Astrocyte (in vitro differentiated cells and primary cell): ENCODE results near the gene LENG1. TPM values are rescaled to one million over a fixed set of nuclear protein-coding genes. Genes with fewer than 3 reads are reported as not detected.

ENCODE experiments used
- DNase-seq: peaks from one replicate; pipeline ENCODE4 v3.0.0-alpha.2; 2010; ENCODE audit warnings: low read depth
- FAIRE-seq: peaks from 2 replicates; lab custom pipeline; 2011; peaks lifted over from hg19 to GRCh38; lab: Jason Lieb, UNC
- H2AFZ ChIP-seq: 2 replicates; pipeline ENCODE4 v1.6.0; 2012; ENCODE audit warnings: low read depth, low read length, inconsistent platforms
- H3K27ac ChIP-seq: 2 replicates; pipeline ENCODE4 v1.5.1; 2011; ENCODE audit warnings: low read depth, low read length, inconsistent platforms
- H3K27me3 ChIP-seq: 2 replicates; pipeline ENCODE4 v1.6.0; 2011; ENCODE audit warnings: low read length, inconsistent platforms; ENCODE audit not compliant: insufficient read depth
- H3K36me3 ChIP-seq: 2 replicates; pipeline ENCODE4 v1.5.1; 2011; ENCODE audit warnings: low read length, inconsistent platforms; ENCODE audit not compliant: insufficient read depth
- H3K4me1 ChIP-seq: 2 replicates; pipeline ENCODE4 v1.5.1; 2011; ENCODE audit warnings: low read length, inconsistent platforms; ENCODE audit not compliant: insufficient read depth
- H3K4me2 ChIP-seq: 2 replicates; pipeline ENCODE4 v1.6.0; 2012; ENCODE audit warnings: low read length, inconsistent platforms
- H3K4me3 ChIP-seq: 2 replicates; pipeline ENCODE4 v1.5.1; 2011; ENCODE audit warnings: low read depth, mild to moderate bottlenecking, low read length, inconsistent platforms; ENCODE audit not compliant: insufficient read depth
- H3K79me2 ChIP-seq: 2 replicates; pipeline ENCODE4 v1.6.0; 2012; ENCODE audit warnings: mild to moderate bottlenecking, low read length, inconsistent platforms; ENCODE audit not compliant: insufficient read depth
- H3K9ac ChIP-seq: 2 replicates; pipeline ENCODE4 v1.6.0; 2012; ENCODE audit warnings: mild to moderate bottlenecking, low read length, inconsistent platforms
- H3K9me3 ChIP-seq: 2 replicates; pipeline ENCODE4 v1.5.1; 2012; ENCODE audit warnings: low read depth, mild to moderate bottlenecking, low read length, inconsistent platforms; ENCODE audit not compliant: insufficient read depth
- H4K20me1 ChIP-seq: 2 replicates; pipeline ENCODE4 v1.6.0; 2012; ENCODE audit warnings: low read length, inconsistent platforms; ENCODE audit not compliant: insufficient read depth
- H3K27ac Mint-ChIP-seq: one replicate; pipeline ENCODE4 v1.8.0; 2021; ENCODE audit warnings: mild to moderate bottlenecking, mixed read lengths; ENCODE audit not compliant: unreplicated experiment
- H3K27me3 Mint-ChIP-seq: one replicate; pipeline ENCODE4 v1.8.0; 2021; ENCODE audit warnings: low read depth, mixed read lengths; ENCODE audit not compliant: unreplicated experiment
- H3K36me3 Mint-ChIP-seq: one replicate; pipeline ENCODE4 v1.8.0; 2021; ENCODE audit warnings: low read depth, mixed read lengths; ENCODE audit not compliant: unreplicated experiment
- H3K4me1 Mint-ChIP-seq: one replicate; pipeline ENCODE4 v1.8.0; 2021; ENCODE audit warnings: low read depth, mixed read lengths; ENCODE audit not compliant: unreplicated experiment
- H3K4me3 Mint-ChIP-seq: one replicate; pipeline ENCODE4 v1.8.0; 2021; ENCODE audit warnings: mild to moderate bottlenecking, moderate library complexity, mixed read lengths; ENCODE audit not compliant: unreplicated experiment
- H3K9me3 Mint-ChIP-seq: one replicate; pipeline ENCODE4 v1.8.0; 2021; ENCODE audit warnings: mild to moderate bottlenecking, mixed read lengths; ENCODE audit not compliant: unreplicated experiment
- EZH2 ChIP-seq: IDR thresholded peaks from 2 replicates; pipeline ENCODE4 v1.6.1; 2012; ENCODE audit warnings: mild to moderate bottlenecking, low read length, inconsistent platforms; ENCODE audit not compliant: insufficient read depth
- total RNA-seq: library from RNA; stranded (reverse); gene quantifications from 2 replicates; pipeline ENCODE4 v1.2.1, GENCODE V29; 2021
- TF ChIP-seq, protein P1 (sequence below): IDR thresholded peaks from 2 replicates; pipeline ENCODE4 v1.5.1; 2011; ENCODE audit warnings: low read depth, mild to moderate bottlenecking, inconsistent platforms, low read length, moderate library complexity; ENCODE audit not compliant: insufficient read depth

LENG1 gene
- total RNA-seq, 1 donor from 2014 or later, result 4.8 TPM

DNA sequence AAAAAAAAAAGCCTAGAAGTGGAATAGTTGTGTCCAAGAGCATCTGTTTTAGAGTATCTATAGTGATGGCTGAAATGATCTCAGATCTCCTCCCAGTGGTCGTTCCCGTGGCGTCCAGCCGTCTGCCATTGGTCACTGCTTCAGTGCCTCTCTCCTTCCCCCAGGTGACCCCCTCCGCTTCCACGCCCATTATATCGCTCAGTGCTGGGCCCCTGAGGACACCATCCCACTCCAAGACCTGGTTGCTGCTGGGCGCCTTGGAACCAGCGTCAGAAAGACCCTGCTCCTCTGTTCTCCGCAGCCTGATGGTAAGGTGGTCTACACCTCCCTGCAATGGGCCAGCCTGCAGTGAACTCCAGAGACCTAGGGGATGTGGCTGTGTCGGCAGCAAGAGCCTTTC, 33.5 kb upstream of the LENG1 start:
- Histone ChIP-seq H2AFZ (no peak overlapping the region), H3K4me2 (no peak overlapping the region), H3K9ac (peak overlapping the region; percentile 18), H3K27me3 (no peaks in the 10 kb centered on the region), H3K4me1 (peaks cover 14% of the 10 kb centered on the region), H3K36me3 (peaks cover 3% of the 10 kb centered on the region), H4K20me1 (peaks cover 19% of the 10 kb centered on the region), H3K9me3 (no peaks in the 10 kb centered on the region), H3K79me2 (peaks cover 34% of the 10 kb centered on the region), H3K27ac (no peak overlapping the region), H3K4me3 (no peak overlapping the region)
- TF ChIP-seq EZH2, result no peak
- TF ChIP-seq, protein P1, sequence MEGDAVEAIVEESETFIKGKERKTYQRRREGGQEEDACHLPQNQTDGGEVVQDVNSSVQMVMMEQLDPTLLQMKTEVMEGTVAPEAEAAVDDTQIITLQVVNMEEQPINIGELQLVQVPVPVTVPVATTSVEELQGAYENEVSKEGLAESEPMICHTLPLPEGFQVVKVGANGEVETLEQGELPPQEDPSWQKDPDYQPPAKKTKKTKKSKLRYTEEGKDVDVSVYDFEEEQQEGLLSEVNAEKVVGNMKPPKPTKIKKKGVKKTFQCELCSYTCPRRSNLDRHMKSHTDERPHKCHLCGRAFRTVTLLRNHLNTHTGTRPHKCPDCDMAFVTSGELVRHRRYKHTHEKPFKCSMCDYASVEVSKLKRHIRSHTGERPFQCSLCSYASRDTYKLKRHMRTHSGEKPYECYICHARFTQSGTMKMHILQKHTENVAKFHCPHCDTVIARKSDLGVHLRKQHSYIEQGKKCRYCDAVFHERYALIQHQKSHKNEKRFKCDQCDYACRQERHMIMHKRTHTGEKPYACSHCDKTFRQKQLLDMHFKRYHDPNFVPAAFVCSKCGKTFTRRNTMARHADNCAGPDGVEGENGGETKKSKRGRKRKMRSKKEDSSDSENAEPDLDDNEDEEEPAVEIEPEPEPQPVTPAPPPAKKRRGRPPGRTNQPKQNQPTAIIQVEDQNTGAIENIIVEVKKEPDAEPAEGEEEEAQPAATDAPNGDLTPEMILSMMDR, result no peak
- Mint-ChIP-seq H3K27ac (peak overlapping the region; percentile 84), H3K9me3 (no peaks in the 10 kb centered on the region), H3K27me3 (no peaks in the 10 kb centered on the region), H3K4me1 (peaks cover 7% of the 10 kb centered on the region), H3K36me3 (peaks cover 8% of the 10 kb centered on the region), H3K4me3 (peak overlapping the region; percentile 93)
- DNase-seq (no peak), FAIRE-seq (no peak)

DNA sequence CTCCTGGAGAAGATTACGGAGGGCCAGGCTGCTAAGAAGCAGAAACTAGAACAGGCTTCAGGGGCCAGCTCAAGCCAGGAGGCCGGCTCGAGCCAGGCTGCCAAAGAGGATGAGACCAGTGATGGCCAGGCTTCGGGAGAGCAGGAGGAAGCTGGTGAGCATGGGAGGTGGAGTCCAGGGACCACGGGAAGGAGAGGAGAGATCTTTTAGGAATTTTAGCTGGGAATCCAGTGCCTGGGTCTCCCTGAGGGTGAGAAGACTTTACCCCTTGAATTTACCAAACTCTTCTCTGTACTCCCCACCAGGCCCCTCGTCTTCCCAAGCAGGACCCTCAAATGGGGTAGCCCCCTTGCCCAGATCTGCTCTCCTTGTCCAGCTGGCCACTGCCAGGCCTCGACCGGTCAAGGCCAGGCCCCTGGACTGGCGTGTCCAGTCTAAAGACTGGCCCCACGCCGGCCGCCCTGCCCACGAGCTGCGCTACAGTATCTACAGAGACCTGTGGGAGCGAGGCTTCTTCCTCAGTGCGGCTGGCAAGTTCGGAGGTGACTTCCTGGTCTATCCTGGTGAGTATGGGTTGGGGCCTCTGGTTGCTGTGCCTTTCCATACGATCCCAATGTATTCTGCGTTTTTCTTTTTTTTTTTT, 32.4 kb upstream of the LENG1 start:
- FAIRE-seq (no peak), DNase-seq (no peak)
- Mint-ChIP-seq H3K4me3 (peak overlapping the region; percentile 93), H3K36me3 (peaks cover 8% of the 10 kb centered on the region), H3K27ac (peak overlapping the region; percentile 84), H3K9me3 (no peaks in the 10 kb centered on the region), H3K4me1 (peaks cover 7% of the 10 kb centered on the region), H3K27me3 (no peaks in the 10 kb centered on the region)
- Histone ChIP-seq H3K9ac (peak overlapping the region; percentile 96), H3K4me2 (peak overlapping the region; percentile 97), H3K4me3 (peak overlapping the region; percentile 82), H3K4me1 (peaks cover 15% of the 10 kb centered on the region), H3K9me3 (no peaks in the 10 kb centered on the region), H3K79me2 (peaks cover 42% of the 10 kb centered on the region), H3K36me3 (peaks cover 3% of the 10 kb centered on the region), H3K27ac (peak overlapping the region; percentile 99), H2AFZ (peak overlapping the region; percentile 93), H4K20me1 (peaks cover 28% of the 10 kb centered on the region), H3K27me3 (no peaks in the 10 kb centered on the region)
- TF ChIP-seq, protein P1, result no peak
- no peak for TF ChIP-seq EZH2
